Stimulated activated CD4-positive, alpha-beta T cell treated with anti-CD3 and anti-CD28 coated beads, Interleukin-4, amount 100 ng/mL, for 4 hours (primary cell): Measurements from ENCODE around the gene PA2G4.

Experiments used
- DNase-seq, 2 experiments: peaks; one replicate each; pipeline ENCODE4 v3.0.0-alpha.2; 2020

PA2G4 gene

GRCh38 chr12:56127485-56127887 is 23.1 kb downstream of the PA2G4 start:
- DNase-seq, result no peak

- peak; percentile 87 to 99 for DNase-seq
Measured at GRCh38 chr12:56127888-56128669, 23.7 kb downstream of the PA2G4 start, which contains the start of gene ESYT1. Gene ESYT1 (plus strand): TSS chr12:56128267. CDS start chr12:56128320, 53 bp downstream.

- DNase-seq, result no peak
Measured at GRCh38 chr12:56128670-56129205, 24.4 kb downstream of the PA2G4 start.

- peak; percentile 57 to 61 for DNase-seq
Measured at GRCh38 chr12:56129206-56129941, 25.0 kb downstream of the PA2G4 start.

GRCh38 chr12:56129942-56130495 is 25.7 kb downstream of the PA2G4 start:
- DNase-seq, result no peak

GRCh38 chr12:56130876-56131275 is 26.5 kb downstream of the PA2G4 start:
- DNase-seq, result no peak

- DNase-seq, result no peak
Measured at GRCh38 chr12:56134897-56135296, 30.5 kb downstream of the PA2G4 start.

- DNase-seq, result no peak
Measured at GRCh38 chr12:56137853-56138571, 33.7 kb downstream of the PA2G4 start.

- DNase-seq, result no peak
Measured at GRCh38 chr12:56141946-56142784, 37.8 kb downstream of the PA2G4 start.

- peak in 1 of 2 experiments; percentile 22 for DNase-seq
Measured at GRCh38 chr12:56143217-56143616, 38.9 kb downstream of the PA2G4 start.

- no peak for DNase-seq
Measured at GRCh38 chr12:56143870-56144269, 39.5 kb downstream of the PA2G4 start.

- no peak for DNase-seq
Measured at GRCh38 chr12:56145217-56145616, 40.9 kb downstream of the PA2G4 start.

- no peak for DNase-seq
Measured at GRCh38 chr12:56146492-56147460, 42.4 kb downstream of the PA2G4 start.

GRCh38 chr12:56150563-56150962 is 46.2 kb downstream of the PA2G4 start:
- no peak for DNase-seq

GRCh38 chr12:56151672-56152131 is 47.3 kb downstream of the PA2G4 start:
- DNase-seq, result peak; percentile 52 to 61

- DNase-seq, result peak; percentile 92 to 93
Measured at GRCh38 chr12:56152132-56152755, 47.9 kb downstream of the PA2G4 start, which contains the start of gene MYL6B. Gene MYL6B (plus strand): TSS chr12:56152587. CDS start chr12:56153919, 1,332 bp downstream.

- DNase-seq, result no peak
Measured at GRCh38 chr12:56152756-56153677, 48.7 kb downstream of the PA2G4 start.

GRCh38 chr12:56153678-56154065 is 49.3 kb downstream of the PA2G4 start:
- no peak for DNase-seq
